Smooth muscle cell (in vitro differentiated cells): ENCODE data around the gene FAM9C. TPM values are rescaled to one million over a fixed set of nuclear protein-coding genes. Genes with fewer than 3 reads are reported as not detected.

Experiments used
- DNase-seq: peaks from one replicate; lab custom pipeline; 2025; ENCODE audit not compliant: unreplicated experiment; lab: John Stamatoyannopoulos, UW
- H2AFZ ChIP-seq: fragments of 200-600 bp; sonication (generic); 2 replicates; pipeline ENCODE4 v1.6.0; 2016; ENCODE audit warnings: antibody characterized with exemption, low read depth, mild to moderate bottlenecking
- H3F3A ChIP-seq: fragments of 200-600 bp; sonication (generic); 2 replicates; pipeline ENCODE4 v1.6.0; 2017; ENCODE audit warnings: antibody characterized with exemption, low read depth
- H3K27ac ChIP-seq: fragments of 200-600 bp; sonication (generic); 2 replicates; pipeline ENCODE4 v1.5.1; 2016; ENCODE audit warnings: low read depth, mild to moderate bottlenecking
- H3K27me3 ChIP-seq: fragments of 200-600 bp; sonication (generic); 2 replicates; pipeline ENCODE4 v1.6.1; 2016; ENCODE audit warnings: low read depth, mild to moderate bottlenecking
- H3K36me3 ChIP-seq: fragments of 200-600 bp; sonication (generic); 2 replicates; pipeline ENCODE4 v1.5.1; 2016; ENCODE audit warnings: low read depth
- H3K4me1 ChIP-seq: fragments of 200-600 bp; sonication (generic); 2 replicates; pipeline ENCODE4 v1.5.1; 2016; ENCODE audit warnings: low read depth
- H3K4me2 ChIP-seq: fragments of 200-600 bp; sonication (generic); 2 replicates; pipeline ENCODE4 v1.6.0; 2016; ENCODE audit warnings: mild to moderate bottlenecking
- H3K4me3 ChIP-seq: fragments of 200-600 bp; sonication (generic); 2 replicates; pipeline ENCODE4 v1.5.1; 2016; ENCODE audit warnings: mild to moderate bottlenecking
- H3K79me2 ChIP-seq: fragments of 200-600 bp; sonication (generic); 2 replicates; pipeline ENCODE4 v1.6.0; 2016; ENCODE audit warnings: low read depth, mild to moderate bottlenecking
- H3K9ac ChIP-seq: fragments of 200-600 bp; sonication (generic); 2 replicates; pipeline ENCODE4 v1.6.0; 2016; ENCODE audit warnings: low read depth
- H3K9me3 ChIP-seq: fragments of 200-600 bp; sonication (generic); replicated peaks from 2 replicates; pipeline ENCODE4 v1.5.1; 2016; ENCODE audit warnings: low read depth
- H4K20me1 ChIP-seq: fragments of 200-600 bp; sonication (generic); 2 replicates; pipeline ENCODE4 v1.6.0; 2016; ENCODE audit warnings: low read depth
- CTCF ChIP-seq: fragments of 200-600 bp; sonication (generic); IDR thresholded peaks from 2 replicates; pipeline ENCODE4 v1.5.1; 2017; ENCODE audit warnings: borderline replicate concordance, mild to moderate bottlenecking, antibody characterized with exemption; ENCODE audit not compliant: insufficient read depth, poor library complexity, severe bottlenecking
- WGBS: methylation state at CpG from one replicate; pipeline ENCODE4 v1.1.7; 2016; ENCODE audit warnings: low lambda C conversion rate; 5-methylcytosine and 5-hydroxymethylcytosine counted together
- polyA plus RNA-seq: library from polyadenylated mRNA; unstranded; fragments of >200 nt; fragmentation: Nextera tagmentation; extraction: Ambion mirVana; gene quantifications from 2 replicates; pipeline ENCODE4 v1.2.1, GENCODE V29; 2016
- total RNA-seq: library from RNA; depleted of rRNA; stranded (reverse); fragments of >200 nt; gene quantifications from 2 replicates; pipeline ENCODE4 v1.2.3, GENCODE V29; 2014

The FAM9C gene
- total and polyA plus RNA-seq, 2 experiments from 2014 or later = not detected

GRCh38 chrX:13051529-13052172, 7.2 kb upstream of the FAM9C start:
- H2AFZ ChIP-seq = no peak overlapping the region

GRCh38 chrX:13051167-13051528, 6.7 kb upstream of the FAM9C start:
- Histone ChIP-seq H2AFZ (no peak overlapping the region), H3K27ac (no peak overlapping the region), H3K27me3 (no peaks in the 10 kb centered on the region), H3K4me3 (no peak overlapping the region), H3K79me2 (no peaks in the 10 kb centered on the region), H3K4me2 (no peak overlapping the region), H3K4me1 (peaks cover 4% of the 10 kb centered on the region), H3F3A (peaks cover 3% of the 10 kb centered on the region), H4K20me1 (no peaks in the 10 kb centered on the region), H3K9ac (no peak overlapping the region), H3K9me3 (no peaks in the 10 kb centered on the region), H3K36me3 (no peaks in the 10 kb centered on the region)
- no peak for DNase-seq
- 96% methylated on average over 1 of the region's 1 CpG for WGBS
- TF ChIP-seq CTCF = no peak

More at GRCh38 chrX:13051529-13052172, 7.2 kb upstream of the FAM9C start:
- WGBS = 78% methylated on average over 4 of the region's 4 CpGs
- no peak overlapping the region for H3K9ac ChIP-seq
- H3K27me3 ChIP-seq = no peaks in the 10 kb centered on the region
- H3K4me2 ChIP-seq = no peak overlapping the region
- no peak for DNase-seq
- H3K4me1 ChIP-seq = no peaks in the 10 kb centered on the region
- no peaks in the 10 kb centered on the region for H3K36me3 ChIP-seq
- no peaks in the 10 kb centered on the region for H3K9me3 ChIP-seq
- no peaks in the 10 kb centered on the region for H4K20me1 ChIP-seq
- no peak overlapping the region for H3K4me3 ChIP-seq
- no peak overlapping the region for H3K27ac ChIP-seq
- no peaks in the 10 kb centered on the region for H3F3A ChIP-seq
- H3K79me2 ChIP-seq = no peaks in the 10 kb centered on the region
- no peak for TF ChIP-seq CTCF

- no peaks in the 10 kb centered on the region for H3K27me3 ChIP-seq
- no peak overlapping the region for H3K27ac ChIP-seq
- H3K9me3 ChIP-seq = no peaks in the 10 kb centered on the region
- H3K4me2 ChIP-seq = no peak overlapping the region
- no peak overlapping the region for H3K4me3 ChIP-seq
- no peak for TF ChIP-seq CTCF
- H4K20me1 ChIP-seq = no peaks in the 10 kb centered on the region
- no peaks in the 10 kb centered on the region for H3K36me3 ChIP-seq
- no peak for DNase-seq
- H3F3A ChIP-seq = peaks cover 3% of the 10 kb centered on the region
- H3K4me1 ChIP-seq = peaks cover 4% of the 10 kb centered on the region
- H3K9ac ChIP-seq = no peak overlapping the region
- H2AFZ ChIP-seq = no peak overlapping the region
- H3K79me2 ChIP-seq = no peaks in the 10 kb centered on the region
- 93% methylated on average over 4 of the region's 4 CpGs for WGBS
Measured at GRCh38 chrX:13050151-13050550, 5.7 kb upstream of the FAM9C start.

- H4K20me1 ChIP-seq = no peaks in the 10 kb centered on the region
- TF ChIP-seq CTCF = no peak
- H3F3A ChIP-seq = peaks cover 3% of the 10 kb centered on the region
- H3K4me2 ChIP-seq = no peak overlapping the region
- WGBS = 90% methylated on average over 1 of the region's 1 CpG
- H3K4me3 ChIP-seq = no peak overlapping the region
- no peaks in the 10 kb centered on the region for H3K36me3 ChIP-seq
- H3K9ac ChIP-seq = no peak overlapping the region
- no peaks in the 10 kb centered on the region for H3K27me3 ChIP-seq
- H2AFZ ChIP-seq = no peak overlapping the region
- no peaks in the 10 kb centered on the region for H3K9me3 ChIP-seq
- peaks cover 4% of the 10 kb centered on the region for H3K4me1 ChIP-seq
- DNase-seq = no peak
- no peaks in the 10 kb centered on the region for H3K79me2 ChIP-seq
- H3K27ac ChIP-seq = no peak overlapping the region
Measured at GRCh38 chrX:13048280-13048679, 3.9 kb upstream of the FAM9C start.
